ENCODE data around the gene ABCD1.
"Not testable (repeated sequence)": the region's sequence is repeated elsewhere in the genome, so short reads cannot be mapped to it uniquely, and the experiment has no call there.

The ABCD1 gene

DNA sequence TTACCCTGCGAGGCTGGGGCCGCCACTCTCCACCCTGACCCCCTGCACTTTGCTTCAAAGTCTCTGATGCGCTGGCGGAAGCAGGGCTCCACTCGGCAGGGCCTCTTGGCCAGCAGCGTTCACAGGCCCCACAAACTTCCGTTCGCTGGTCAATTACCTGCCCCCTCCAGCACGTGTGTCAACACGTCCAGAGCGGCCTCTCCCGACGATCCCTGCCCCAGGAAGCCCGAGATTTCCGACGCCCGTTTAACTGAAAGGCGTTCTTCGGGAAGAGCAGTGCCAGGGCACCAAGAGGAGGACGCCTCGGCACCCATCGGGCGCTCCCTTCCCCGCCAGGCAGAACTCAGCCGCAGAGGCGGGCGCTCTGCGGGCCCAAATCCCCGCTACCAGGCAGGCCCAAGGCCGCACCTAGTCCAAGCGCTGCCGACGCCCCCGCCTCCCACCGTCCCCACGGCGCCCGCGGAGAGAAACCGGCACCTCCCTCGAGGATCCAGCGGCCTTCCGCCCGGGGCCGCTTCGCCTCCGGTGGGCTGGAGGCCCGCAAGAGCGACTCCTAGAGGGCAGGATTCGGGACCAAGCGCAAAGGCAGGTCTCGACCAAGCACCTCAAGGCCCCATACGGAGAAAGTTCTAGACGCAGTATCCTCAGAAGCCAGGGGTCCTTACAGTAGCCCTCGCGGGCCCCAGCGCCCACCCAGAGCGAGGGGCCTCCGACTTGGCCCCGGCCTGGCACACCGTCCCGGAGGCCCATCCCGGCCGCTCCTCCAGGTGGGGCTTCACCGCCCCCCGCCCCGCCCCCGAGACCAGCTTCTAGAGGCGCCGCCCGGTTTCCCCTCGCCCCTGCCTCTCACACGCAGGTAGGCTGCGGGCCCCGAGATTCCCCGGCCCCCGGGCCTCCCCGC lies 1.1 kb upstream of the ABCD1 start:
- Mint-ChIP-seq H3K4me3 (peak overlapping the region; percentile 90), H3K27ac (no peak overlapping the region), H3K4me1 (peaks cover 31% of the 10 kb centered on the region), H3K9me3 (no peaks in the 10 kb centered on the region), H3K36me3 (peaks cover 3% of the 10 kb centered on the region), H3K27me3 (no peaks in the 10 kb centered on the region)

DNA sequence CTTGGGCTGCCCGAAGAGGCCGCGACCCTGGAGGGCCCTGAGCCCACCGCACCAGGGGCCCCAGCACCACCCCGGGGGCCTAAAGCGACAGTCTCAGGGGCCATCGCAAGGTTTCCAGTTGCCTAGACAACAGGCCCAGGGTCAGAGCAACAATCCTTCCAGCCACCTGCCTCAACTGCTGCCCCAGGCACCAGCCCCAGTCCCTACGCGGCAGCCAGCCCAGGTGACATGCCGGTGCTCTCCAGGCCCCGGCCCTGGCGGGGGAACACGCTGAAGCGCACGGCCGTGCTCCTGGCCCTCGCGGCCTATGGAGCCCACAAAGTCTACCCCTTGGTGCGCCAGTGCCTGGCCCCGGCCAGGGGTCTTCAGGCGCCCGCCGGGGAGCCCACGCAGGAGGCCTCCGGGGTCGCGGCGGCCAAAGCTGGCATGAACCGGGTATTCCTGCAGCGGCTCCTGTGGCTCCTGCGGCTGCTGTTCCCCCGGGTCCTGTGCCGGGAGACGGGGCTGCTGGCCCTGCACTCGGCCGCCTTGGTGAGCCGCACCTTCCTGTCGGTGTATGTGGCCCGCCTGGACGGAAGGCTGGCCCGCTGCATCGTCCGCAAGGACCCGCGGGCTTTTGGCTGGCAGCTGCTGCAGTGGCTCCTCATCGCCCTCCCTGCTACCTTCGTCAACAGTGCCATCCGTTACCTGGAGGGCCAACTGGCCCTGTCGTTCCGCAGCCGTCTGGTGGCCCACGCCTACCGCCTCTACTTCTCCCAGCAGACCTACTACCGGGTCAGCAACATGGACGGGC lies 579 bp downstream of the ABCD1 start:
- H3K9me3 Mint-ChIP-seq: no peaks in the 10 kb centered on the region
- H3K27me3 Mint-ChIP-seq: no peaks in the 10 kb centered on the region
- peaks cover 2% of the 10 kb centered on the region for H3K36me3 Mint-ChIP-seq
- H3K4me3 Mint-ChIP-seq: peak overlapping the region; percentile 52
- no peak overlapping the region for H3K27ac Mint-ChIP-seq
- peaks cover 19% of the 10 kb centered on the region for H3K4me1 Mint-ChIP-seq

DNA sequence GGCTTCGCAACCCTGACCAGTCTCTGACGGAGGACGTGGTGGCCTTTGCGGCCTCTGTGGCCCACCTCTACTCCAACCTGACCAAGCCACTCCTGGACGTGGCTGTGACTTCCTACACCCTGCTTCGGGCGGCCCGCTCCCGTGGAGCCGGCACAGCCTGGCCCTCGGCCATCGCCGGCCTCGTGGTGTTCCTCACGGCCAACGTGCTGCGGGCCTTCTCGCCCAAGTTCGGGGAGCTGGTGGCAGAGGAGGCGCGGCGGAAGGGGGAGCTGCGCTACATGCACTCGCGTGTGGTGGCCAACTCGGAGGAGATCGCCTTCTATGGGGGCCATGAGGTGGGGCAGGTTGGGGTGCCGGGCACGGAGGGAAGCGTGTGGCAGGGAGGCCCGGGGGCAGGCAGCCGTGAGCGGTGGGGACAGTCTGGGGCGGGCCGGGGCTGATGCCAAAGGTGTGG lies 1.2 kb downstream of the ABCD1 start:
- Mint-ChIP-seq H3K36me3 (peaks cover 2% of the 10 kb centered on the region), H3K4me1 (peaks cover 21% of the 10 kb centered on the region), H3K4me3 (peak overlapping the region; percentile 52), H3K27ac (no peak overlapping the region), H3K27me3 (no peaks in the 10 kb centered on the region), H3K9me3 (no peaks in the 10 kb centered on the region)

DNA sequence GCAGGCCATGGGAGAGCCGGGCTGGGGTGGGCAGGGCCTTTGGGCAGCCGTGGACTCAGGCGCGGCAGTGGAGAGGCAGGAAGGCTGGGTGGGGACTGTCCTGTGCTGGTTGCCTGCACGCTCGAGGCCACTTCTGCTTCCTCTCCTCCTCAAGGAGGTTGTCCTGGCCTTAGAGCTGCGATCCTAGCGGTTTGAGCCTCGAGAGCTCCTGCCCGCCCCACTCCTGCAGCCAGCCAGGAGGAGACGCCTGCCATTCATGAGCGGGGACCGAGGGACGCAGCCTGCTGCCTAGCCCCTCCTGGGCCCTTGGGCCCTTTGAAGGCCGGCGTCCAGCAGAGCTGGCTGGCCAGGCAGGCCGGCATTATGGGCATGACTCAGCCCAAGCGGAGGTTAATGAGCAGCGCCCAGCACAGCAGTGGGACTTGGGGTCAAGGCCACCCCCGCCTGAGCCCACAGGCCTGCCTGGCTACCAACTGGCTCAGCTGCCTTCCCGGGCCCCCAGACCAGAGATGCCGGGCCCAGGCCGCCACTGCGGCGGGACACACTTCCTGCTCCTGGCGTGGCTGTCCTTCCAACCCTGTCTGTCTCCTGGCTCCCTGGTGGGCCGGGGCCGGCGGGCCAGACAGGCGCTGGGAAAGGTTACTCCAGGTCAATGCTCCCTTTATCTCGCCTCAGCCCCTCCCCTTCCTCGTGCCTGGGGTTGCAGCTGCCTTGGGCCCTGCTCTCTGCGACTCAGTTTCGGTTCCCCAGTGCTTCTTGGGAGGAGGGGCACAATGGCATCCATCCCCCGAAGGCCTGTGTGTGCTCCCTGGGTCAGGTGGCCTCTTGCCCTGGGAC lies 1.8 kb downstream of the ABCD1 start:
- Mint-ChIP-seq H3K9me3 (no peaks in the 10 kb centered on the region), H3K27ac (peak overlapping the region; percentile 23), H3K4me3 (peak overlapping the region; percentile 33), H3K27me3 (no peaks in the 10 kb centered on the region), H3K36me3 (peaks cover 6% of the 10 kb centered on the region), H3K4me1 (peaks cover 27% of the 10 kb centered on the region)

DNA sequence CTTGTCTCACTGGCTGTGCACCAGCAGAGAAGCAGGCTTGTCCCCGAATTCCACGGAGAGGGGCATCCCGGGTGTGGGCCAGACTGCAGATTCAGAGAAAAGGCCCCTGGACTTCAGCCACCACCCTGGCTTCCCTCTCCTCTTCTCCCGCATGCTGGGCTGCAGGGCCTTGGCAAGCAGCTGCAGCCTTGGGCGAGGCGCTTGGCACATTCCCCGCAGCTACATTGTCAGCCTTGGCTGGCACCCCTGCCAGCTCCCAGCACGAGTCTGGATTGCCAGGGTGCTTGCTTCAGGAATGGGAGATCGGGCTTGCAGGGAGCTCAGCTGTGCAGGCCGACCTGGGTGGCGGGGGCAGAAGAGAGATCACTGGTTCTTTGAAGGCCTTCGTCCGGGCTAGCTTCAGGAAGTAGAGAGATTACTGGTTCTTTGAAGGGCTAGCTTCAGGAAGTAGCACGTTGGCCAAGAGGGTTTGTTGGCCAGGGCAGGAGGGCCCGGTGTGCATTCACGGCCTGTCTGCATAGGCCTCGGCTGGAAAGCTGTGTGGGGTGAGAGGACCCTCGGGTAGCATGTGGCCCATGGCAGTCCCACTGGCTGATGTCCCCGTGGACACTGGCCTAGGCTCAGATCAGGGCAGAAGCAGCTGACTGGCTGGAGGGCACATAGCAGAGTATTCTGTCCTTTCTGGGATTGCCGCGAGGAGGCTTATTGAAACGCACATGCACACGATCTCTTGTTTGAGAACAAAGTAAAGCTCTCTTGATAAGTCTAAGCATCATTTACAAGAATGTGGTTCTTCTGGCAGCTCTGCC lies 2.7 kb downstream of the ABCD1 start:
- Mint-ChIP-seq H3K36me3 (peaks cover 7% of the 10 kb centered on the region), H3K27me3 (no peaks in the 10 kb centered on the region), H3K4me3 (peak overlapping the region; percentile 33), H3K4me1 (peaks cover 25% of the 10 kb centered on the region), H3K27ac (peak overlapping the region; percentile 41), H3K9me3 (no peaks in the 10 kb centered on the region)

DNA sequence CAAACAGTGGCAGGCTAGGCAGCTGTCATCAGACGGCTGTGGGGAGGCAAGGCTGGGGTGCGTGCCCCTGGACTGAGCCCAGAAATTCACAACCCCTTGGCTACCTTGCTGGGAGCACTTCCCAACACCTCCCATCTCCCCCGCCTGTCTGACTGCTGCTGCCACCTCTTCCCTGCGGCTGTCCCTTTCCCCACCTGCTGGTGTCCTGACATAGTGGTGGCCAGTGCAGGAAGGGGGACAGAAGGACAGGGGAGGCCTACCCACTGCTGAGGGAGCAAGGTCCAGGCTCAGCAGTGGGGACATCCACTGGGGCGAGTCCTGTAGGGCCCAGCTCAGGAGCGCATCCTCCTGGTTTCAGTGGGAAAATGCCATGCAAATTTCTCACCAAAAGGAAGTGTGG lies 3.4 kb downstream of the ABCD1 start:
- peaks cover 20% of the 10 kb centered on the region for H3K4me1 Mint-ChIP-seq
- no peaks in the 10 kb centered on the region for H3K27me3 Mint-ChIP-seq
- H3K9me3 Mint-ChIP-seq: no peaks in the 10 kb centered on the region
- H3K4me3 Mint-ChIP-seq: no peak overlapping the region
- H3K36me3 Mint-ChIP-seq: peaks cover 5% of the 10 kb centered on the region
- no peak overlapping the region for H3K27ac Mint-ChIP-seq

DNA sequence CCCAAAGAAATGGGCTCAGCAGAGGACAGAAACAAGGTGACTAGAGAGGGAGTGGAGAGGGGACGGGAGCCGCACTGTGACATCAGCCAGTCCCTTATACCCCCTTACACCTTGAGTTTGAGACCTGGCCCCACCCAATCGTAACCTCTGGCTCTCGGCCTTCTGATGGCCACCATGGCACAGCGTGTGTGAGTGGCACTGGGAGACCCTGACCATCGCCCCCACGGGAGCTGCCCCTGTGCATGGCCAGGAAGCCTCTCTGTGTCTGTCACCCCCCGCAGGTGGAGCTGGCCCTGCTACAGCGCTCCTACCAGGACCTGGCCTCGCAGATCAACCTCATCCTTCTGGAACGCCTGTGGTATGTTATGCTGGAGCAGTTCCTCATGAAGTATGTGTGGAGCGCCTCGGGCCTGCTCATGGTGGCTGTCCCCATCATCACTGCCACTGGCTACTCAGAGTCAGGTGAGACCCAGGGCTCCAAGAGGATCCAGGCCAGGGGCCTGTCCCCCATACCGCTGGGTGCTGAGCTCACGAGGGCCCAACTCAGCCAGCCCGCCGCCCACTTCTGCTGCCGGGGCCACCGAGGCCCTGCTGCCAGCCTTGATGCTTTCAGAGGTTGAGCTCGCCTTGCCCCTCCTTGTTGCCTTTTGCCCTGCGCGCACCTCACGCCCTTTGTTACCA lies 4.4 kb downstream of the ABCD1 start:
- no peaks in the 10 kb centered on the region for H3K27me3 Mint-ChIP-seq
- no peaks in the 10 kb centered on the region for H3K9me3 Mint-ChIP-seq
- peaks cover 20% of the 10 kb centered on the region for H3K4me1 Mint-ChIP-seq
- no peak overlapping the region for H3K27ac Mint-ChIP-seq
- no peak overlapping the region for H3K4me3 Mint-ChIP-seq
- H3K36me3 Mint-ChIP-seq: peaks cover 5% of the 10 kb centered on the region

DNA sequence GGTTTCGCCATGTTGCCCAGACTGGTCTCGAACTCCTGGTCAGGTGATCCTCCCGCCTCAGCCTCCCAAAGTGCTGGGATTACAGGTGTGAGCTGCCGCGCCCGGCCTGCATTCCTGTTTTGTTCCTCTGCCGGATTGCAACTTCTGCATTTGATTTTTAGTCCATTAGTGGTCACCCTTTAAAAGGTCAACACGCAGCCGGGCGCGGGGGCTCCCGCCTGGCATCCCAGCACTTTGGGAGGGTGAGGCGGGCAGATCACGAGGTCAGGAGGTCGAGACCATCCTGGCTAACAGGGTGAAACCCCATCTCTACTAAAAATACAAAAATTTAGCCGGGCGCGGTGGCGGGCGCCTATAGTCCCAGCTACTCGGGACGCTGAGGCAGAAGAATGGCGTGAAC lies 5.5 kb downstream of the ABCD1 start:
- H3K4me1 Mint-ChIP-seq: peaks cover 24% of the 10 kb centered on the region
- not testable (repeated sequence) for H3K27ac Mint-ChIP-seq, H3K36me3 Mint-ChIP-seq, H3K27me3 Mint-ChIP-seq, H3K9me3 Mint-ChIP-seq, H3K4me3 Mint-ChIP-seq

DNA sequence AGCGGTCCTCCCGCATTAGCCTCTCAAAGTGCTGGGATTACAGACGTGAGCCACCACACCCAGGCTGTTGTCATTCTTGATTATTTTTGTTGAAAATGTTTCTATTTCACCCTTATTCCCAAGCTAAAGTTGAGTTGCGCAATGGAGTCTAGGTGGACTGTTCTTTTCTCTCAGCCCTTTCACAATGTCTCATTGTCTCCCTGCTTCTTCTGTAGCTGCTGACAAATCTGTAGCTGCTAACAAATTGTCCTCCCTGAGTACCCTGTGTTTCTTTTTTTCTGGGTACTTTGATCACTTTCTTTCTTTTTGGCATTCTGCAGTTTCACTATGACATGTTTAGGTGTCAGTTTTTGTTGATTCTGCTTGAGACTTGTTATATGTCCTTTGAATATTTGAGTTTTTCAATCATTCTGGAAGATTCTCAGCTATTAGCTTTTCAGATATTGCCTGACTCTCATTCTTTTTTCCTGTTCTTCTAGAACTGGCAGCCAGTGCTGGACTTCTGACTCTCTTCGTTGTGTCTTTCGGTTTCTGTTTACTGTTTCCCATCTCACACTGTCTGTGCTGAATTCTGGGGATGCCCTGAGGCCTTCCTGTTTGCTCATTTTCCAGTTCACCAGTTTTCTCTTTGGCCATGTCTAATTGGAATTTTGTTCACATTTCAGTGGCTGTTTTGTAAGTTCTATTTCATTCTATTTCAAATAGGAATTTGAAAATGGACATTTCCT lies 6.6 kb downstream of the ABCD1 start:
- Mint-ChIP-seq H3K27ac (no peak overlapping the region), H3K36me3 (peaks cover 8% of the 10 kb centered on the region), H3K27me3 (no peaks in the 10 kb centered on the region), H3K9me3 (no peaks in the 10 kb centered on the region), H3K4me1 (peaks cover 30% of the 10 kb centered on the region), H3K4me3 (no peak overlapping the region)

DNA sequence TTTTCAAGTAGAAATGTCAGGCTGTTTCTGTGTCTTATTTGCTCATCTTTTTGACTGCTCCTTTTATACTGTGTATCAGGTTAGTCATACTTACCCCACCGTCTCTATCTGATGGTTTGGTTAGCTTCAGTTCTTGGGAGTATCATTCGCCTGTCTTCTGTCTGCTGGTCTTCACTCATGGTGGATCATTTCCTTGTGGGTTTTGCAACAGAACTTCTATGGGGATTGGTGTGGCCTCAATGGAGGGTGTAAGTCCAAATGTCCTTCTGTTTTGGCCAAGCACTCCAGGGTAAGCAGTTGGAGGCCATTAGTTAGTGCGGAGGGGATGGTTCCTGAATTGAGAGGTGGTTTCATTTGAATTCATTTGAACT lies 7.2 kb downstream of the ABCD1 start:
- H3K4me1 Mint-ChIP-seq: peaks cover 28% of the 10 kb centered on the region
- no peaks in the 10 kb centered on the region for H3K9me3 Mint-ChIP-seq
- H3K27ac Mint-ChIP-seq: no peak overlapping the region
- H3K36me3 Mint-ChIP-seq: peaks cover 8% of the 10 kb centered on the region
- no peak overlapping the region for H3K4me3 Mint-ChIP-seq
- H3K27me3 Mint-ChIP-seq: no peaks in the 10 kb centered on the region

DNA sequence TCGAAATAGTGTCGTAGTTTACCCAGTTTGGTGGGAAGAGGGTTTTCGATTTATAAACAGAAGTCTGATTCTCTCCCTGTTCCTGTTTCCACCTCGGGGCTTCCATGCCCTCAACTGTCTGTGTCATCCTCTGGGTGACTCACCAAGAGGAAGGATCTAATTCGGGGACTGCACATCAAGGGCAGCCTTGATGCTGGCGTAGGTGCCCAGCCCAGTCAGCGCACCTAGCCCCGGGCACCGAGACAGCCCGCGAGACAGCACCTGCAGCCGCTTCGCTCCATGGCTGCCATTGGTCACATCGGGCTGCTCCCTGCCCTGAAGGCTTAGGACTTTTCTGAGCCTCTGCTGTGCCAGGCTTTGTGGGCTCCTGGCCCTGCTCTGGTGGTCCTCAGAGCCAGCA lies 7.7 kb downstream of the ABCD1 start:
- Mint-ChIP-seq H3K27ac (no peak overlapping the region), H3K36me3 (peaks cover 8% of the 10 kb centered on the region), H3K4me1 (peaks cover 22% of the 10 kb centered on the region), H3K9me3 (no peaks in the 10 kb centered on the region), H3K4me3 (no peak overlapping the region), H3K27me3 (no peaks in the 10 kb centered on the region)

DNA sequence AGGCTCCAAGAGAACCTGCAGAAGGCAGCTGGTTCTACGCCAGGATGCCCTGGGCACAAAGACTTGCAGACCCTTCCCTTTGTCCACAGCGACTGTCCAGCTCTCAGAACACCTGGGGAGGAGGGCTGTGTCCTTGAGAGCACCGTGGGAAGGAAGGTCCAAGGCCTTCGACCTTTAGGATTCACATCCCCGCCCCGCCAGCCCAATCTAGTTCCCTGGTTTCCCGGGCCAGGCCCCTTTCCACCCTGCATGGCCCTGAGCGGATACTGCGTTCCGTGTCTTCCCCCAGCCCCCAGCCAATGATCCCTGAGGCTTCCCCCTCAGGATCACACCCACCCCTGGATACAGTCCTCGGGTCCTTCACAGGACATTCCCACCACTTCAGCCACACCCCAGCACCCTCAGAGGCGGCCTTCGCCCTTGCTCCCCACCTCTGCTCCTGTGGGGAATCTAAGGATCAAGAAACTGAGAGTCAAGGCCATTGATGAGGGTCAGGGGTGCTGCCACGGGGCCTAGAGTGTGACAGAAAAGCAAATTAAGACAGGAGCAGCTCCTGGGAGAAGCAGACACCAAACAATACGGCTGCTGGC lies 9.1 kb downstream of the ABCD1 start:
- H3K27me3 Mint-ChIP-seq: no peaks in the 10 kb centered on the region

DNA sequence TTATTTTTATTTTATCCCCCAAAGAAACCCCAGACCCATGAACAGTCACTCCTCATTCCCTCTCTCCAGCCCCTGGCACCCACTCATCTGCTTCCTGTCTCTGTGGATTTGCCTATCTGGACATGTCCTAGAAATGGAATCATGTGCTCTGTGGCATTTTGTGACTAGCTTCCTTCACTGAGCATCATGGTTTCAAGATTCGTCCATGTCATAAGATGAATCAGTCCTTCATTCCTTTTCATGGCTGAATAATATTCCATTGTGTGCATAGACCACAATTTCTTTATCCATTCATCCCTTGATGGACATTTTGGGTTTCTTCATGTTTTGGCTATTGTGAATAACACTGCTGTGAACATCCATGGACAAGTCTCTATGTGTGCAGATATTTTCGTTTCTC lies 10.2 kb downstream of the ABCD1 start:
- Mint-ChIP-seq H3K36me3 (peaks cover 8% of the 10 kb centered on the region), H3K9me3 (no peaks in the 10 kb centered on the region), H3K27me3 (no peaks in the 10 kb centered on the region), H3K4me1 (peaks cover 21% of the 10 kb centered on the region), H3K4me3 (no peak overlapping the region), H3K27ac (no peak overlapping the region)

More for the DNA sequence above, 9.1 kb downstream of the ABCD1 start:
- Mint-ChIP-seq H3K9me3 (no peaks in the 10 kb centered on the region), H3K4me1 (peaks cover 21% of the 10 kb centered on the region), H3K4me3 (no peak overlapping the region), H3K36me3 (peaks cover 8% of the 10 kb centered on the region), H3K27ac (no peak overlapping the region)

All from activated naive CD4-positive, alpha-beta T cell treated with anti-CD3 and anti-CD28 coated beads, Interleukin-2, amount 50 U/mL, for 24 hours (primary cell).